HG02759 (cell line): Measurements from ENCODE around the gene SCN3A.

ENCODE experiments used
- ATAC-seq: cut with Tn5 transposase; IDR thresholded peaks from one replicate; pipeline ENCODE4 v1.9.1; 2021; ENCODE audit warnings: mild to moderate bottlenecking, moderate library complexity; ENCODE audit not compliant: unreplicated experiment

SCN3A gene

DNA sequence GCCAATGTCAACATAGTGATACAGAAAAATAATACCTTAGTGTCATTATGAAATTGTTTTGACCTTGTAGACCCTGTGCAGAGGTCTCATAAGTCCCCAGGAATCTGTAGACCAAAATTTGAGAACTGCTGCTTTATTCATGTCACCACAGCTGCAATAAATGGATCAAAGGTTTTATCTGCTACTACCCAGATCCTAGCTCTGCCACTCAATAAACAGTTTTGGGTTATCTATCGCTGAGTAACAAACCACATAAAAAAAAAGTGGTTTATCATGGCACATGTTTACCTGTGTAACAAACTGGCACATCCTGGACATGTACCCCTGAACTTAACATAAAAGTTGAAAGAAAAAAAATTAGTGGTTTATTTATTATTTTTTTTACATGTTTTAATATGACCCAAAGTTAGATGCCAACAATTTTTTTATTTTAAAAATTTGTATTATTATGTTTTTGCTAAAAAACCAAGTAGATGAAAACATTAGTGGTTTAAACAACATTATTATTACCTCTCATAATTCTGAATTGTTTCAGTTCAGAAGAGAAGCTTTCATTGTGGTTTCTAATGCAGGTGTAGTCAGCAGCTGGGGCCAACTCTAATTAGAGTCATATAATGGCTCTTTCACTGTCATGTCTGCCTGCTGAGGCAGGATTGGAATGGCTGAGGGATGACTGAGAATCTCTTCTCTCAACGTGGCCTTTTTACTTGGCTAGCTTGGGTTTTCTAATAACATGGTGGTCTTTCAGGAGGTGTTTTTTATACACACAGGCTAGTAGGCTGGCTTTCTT is 145.2 kb downstream of the SCN3A start:
- no peak for ATAC-seq

- no peak for ATAC-seq
These were observed 145.9 kb downstream of the SCN3A start for GRCh38 chr2:165057931-165058330.

DNA sequence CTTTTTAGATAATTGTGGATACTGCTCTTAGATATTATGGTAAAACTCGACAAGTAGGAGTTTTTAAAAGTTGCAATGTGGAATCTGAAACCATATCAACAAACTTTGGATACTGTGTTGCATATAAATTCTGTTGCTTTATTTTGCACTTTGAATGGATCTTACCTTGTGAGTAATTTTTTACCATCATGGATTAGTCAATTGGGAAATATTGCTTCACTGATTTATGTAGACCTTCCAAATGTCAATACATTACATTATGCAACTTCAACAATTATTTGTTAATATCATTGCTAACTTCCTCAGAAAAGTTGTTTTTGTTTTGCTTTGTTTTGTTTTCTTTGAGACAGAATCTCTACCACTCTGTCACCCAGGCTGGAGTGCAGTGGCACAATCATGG is 146.5 kb downstream of the SCN3A start:
- no peak for ATAC-seq

GRCh38 chr2:165056564-165056963 is 147.3 kb downstream of the SCN3A start:
- no peak for ATAC-seq

DNA sequence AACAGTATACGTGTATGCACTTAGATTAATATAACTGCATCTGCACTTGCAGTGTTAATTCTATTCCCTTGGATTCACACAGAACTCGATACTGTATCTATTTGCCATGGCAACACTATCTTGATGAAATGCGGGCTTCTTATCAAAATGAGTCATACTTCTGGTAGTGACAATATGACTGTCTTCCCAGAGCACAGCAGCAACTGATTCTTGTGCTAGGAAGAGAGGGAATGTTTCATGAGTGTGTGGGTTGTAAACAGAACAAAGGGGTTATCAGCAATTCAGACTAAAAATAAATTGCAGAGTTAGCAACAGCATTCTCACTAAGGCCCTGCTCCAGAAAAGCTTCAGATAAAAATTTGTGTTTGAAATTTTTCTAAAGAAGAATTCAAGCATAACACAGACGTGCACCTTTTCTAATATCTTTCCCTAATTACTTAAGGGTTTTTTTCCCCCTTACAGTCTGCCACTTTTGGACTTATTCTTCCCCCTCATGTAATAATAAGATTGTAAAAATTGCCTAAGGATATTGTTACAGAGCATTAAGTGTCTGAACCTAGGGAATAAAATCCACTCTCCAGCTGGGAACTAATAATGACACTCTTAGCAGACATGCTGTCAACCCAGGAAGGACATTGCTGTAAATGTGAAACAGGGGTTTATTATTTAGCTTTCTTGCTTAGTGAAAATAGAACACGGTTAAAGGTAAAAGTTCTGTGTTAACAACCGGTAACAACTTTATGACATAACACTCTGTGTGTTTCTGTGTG is 148.6 kb downstream of the SCN3A start:
- no peak for ATAC-seq

DNA sequence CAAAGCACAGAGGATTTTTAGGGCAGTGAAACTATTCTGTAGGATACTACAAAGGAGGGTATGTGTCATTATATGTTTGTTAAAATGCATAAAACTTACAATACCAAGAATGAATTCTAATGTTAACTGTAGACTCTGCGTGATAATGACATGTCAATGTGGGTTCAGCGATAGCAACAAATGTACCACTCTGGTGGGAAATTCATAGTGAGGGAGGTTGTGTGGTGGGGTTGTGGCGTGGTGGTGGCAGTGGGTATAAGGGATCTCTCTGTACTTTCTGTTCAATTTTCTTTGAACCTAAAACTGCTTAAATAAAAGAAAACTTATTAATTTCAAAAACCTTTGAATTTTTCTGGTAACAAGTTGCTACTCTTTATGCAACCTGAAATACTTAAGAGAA is 149.2 kb downstream of the SCN3A start:
- ATAC-seq = no peak

DNA sequence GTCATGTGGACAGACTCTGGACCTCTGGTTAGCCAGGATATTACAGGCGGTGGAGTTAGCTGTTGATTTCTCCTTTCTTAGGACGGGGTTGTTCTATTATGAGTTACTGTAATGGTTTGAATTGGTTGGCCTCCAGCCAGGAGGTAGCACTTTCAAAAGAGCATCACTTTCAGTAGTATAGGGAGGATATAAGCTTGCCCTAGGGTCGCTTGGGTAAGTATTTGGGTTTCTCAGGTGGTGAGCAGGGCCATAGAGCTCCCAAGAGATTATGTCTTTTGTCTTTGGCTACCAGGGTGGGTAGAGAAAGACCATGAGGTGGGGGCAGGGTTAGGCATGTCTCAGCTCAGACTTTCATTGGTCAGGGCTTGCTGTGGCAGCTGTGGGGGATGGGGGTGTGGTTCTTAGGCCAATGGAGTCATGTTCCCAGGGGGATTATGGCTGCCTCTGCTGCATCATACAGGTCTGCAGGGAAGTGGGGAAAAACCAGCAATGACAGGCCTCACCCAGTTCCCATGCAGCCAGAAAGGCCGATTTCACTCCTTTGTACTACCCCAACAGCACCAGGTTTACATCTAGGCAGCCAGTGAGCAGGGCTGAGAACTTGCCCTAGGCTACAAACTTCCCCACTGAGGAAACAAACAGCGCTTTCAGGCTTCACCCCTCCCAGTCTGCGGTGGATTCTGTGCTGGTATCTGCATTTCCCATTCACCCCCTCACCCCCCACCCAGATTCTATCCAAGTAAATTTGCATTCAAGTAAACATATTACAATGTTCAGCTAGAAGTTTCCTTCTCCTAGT is 159.1 kb downstream of the SCN3A start:
- no peak for ATAC-seq
